Activated CD4-positive, CD25-positive, alpha-beta regulatory T cell treated with anti-CD3 and anti-CD28 coated beads, Interleukin-2, amount 50 U/mL, for 24 hours (primary cell): ENCODE measurements around the gene CHRFAM7A.
"Not testable (repeated sequence)": the region's sequence is repeated elsewhere in the genome, so short reads cannot be mapped to it uniquely, and the experiment has no call there.

ENCODE experiments used
- ATAC-seq, 2 donors: fragments of 150-1000 bp; cut with Tn5 transposase; one replicate each; pipeline ENCODE4 v1.10.0; 2021; ENCODE audit warnings: mild to moderate bottlenecking in 1 of 2, moderate library complexity in 1 of 2

CHRFAM7A gene

GRCh38 chr15:30315704-30316103, 77.6 kb downstream of the CHRFAM7A start:
- not testable (repeated sequence) for ATAC-seq

GRCh38 chr15:30310575-30310974, 82.8 kb downstream of the CHRFAM7A start:
- ATAC-seq: not testable (repeated sequence)
